Pancreas (tissue), 10 donors: ENCODE results near the gene SLC7A8. TPM values are rescaled to one million over a fixed set of nuclear protein-coding genes. Genes with fewer than 3 reads are reported as not detected.

Experiments
- ATAC-seq, 4 donors: fragments of 200-7000 bp; cut with Tn5 transposase; one replicate each; pipeline versions ENCODE4 v1.8.0 to v1.9.1; 2020; ENCODE audit warnings: mild to moderate bottlenecking in 4 of 4, moderate library complexity in 4 of 4
- DNase-seq, 6 donors: peaks; one replicate each; pipeline ENCODE4 v3.0.0-alpha.2; 2020
- FAIRE-seq: peaks from 2 replicates; lab custom pipeline; 2012; peaks lifted over from hg19 to GRCh38; lab: Jason Lieb, UNC
- H3K27ac ChIP-seq, 4 donors: fragments of 200-600 bp; sonication (generic); 1 replicate in 3 of 4; 2 replicates in 1 of 4; pipeline versions ENCODE4 v1.5.0 to v1.8.0; 2020
- H3K27me3 ChIP-seq, 4 donors: fragments of 200-600 bp; one replicate each; pipeline ENCODE4 v1.8.0; 2021
- H3K36me3 ChIP-seq, 3 donors: fragments of 200-600 bp; sonication (generic) in 1 of 3; one replicate each; pipeline versions ENCODE4 v1.5.0 to v1.8.0; 2020 to 2021
- H3K4me1 ChIP-seq, 3 donors: fragments of 200-600 bp; one replicate each; pipeline ENCODE4 v1.8.0; 2021
- H3K4me3 ChIP-seq, 4 donors: fragments of 200-600 bp; sonication (generic) in 2 of 4; one replicate each; pipeline versions ENCODE4 v1.5.0 to v1.8.0; 2020 to 2021
- H3K9me3 ChIP-seq, 4 donors: fragments of 200-600 bp; one replicate each; pipeline ENCODE4 v1.8.0; 2021
- WGBS, 2 donors: extraction: QIAGEN DNeasy Blood & Tissue Kit; methylation state at CpG; one replicate each; pipeline ENCODE4 v1.1.7; 2013; 5-methylcytosine and 5-hydroxymethylcytosine counted together
- intact Hi-C, 3 donors: fragments of 100-400 bp; cut with DNase I; formaldehyde crosslinking; loops; one replicate each; pipeline versions ENCODE4 v1.11.1 to v1.14.2; 2022
- polyA plus RNA-seq, 2 donors: library from polyadenylated mRNA; stranded (reverse); fragments of 200-250 nt; gene quantifications; one replicate each; pipeline ENCODE4 v1.2.3, GENCODE V29; 2013
- total RNA-seq, 6 donors: library from RNA; stranded (reverse); fragmentation: NEBNext Ultra II Directional in 4 of 6; extraction: Animal tissue kit (Norgen Biotek cat#: 25700) in 4 of 6; gene quantifications; one replicate each; pipeline versions ENCODE4 v1.2.1 to v1.2.4, GENCODE V29; 2021 to 2023
- TF ChIP-seq, protein P1 (sequence below), 4 donors: fragments of 200-600 bp; sonication (generic) in 3 of 4; IDR thresholded peaks; one replicate each; pipeline versions ENCODE4 v1.5.0 to v1.8.0; 2021; ENCODE audit warnings: antibody characterized with exemption in 4 of 4
- donor health status: healthy with polysubstance abuse.
- donor health status: DM: no; HTN: no; CAD: no; lungs with moderate emphysema.
- donor health status: DM: no; HTN: no; CAD: no.
- donor health status: control.
- donor health status: control.
- donor health status: Bipolar disorder and iron deficiency.
- donor health status: DM: yes; HTN: yes; CAD: no.
- donor health status: DM: no; HTN: no; CAD: no.
- donor health status: DM: no; HTN: no; CAD: no.
- donor health status: DM: yes; HTN: yes; CAD: no.

Gene SLC7A8
- total and polyA plus RNA-seq, 8 donors = 11.5 to 70.8 (median 30.5) TPM

DNA sequence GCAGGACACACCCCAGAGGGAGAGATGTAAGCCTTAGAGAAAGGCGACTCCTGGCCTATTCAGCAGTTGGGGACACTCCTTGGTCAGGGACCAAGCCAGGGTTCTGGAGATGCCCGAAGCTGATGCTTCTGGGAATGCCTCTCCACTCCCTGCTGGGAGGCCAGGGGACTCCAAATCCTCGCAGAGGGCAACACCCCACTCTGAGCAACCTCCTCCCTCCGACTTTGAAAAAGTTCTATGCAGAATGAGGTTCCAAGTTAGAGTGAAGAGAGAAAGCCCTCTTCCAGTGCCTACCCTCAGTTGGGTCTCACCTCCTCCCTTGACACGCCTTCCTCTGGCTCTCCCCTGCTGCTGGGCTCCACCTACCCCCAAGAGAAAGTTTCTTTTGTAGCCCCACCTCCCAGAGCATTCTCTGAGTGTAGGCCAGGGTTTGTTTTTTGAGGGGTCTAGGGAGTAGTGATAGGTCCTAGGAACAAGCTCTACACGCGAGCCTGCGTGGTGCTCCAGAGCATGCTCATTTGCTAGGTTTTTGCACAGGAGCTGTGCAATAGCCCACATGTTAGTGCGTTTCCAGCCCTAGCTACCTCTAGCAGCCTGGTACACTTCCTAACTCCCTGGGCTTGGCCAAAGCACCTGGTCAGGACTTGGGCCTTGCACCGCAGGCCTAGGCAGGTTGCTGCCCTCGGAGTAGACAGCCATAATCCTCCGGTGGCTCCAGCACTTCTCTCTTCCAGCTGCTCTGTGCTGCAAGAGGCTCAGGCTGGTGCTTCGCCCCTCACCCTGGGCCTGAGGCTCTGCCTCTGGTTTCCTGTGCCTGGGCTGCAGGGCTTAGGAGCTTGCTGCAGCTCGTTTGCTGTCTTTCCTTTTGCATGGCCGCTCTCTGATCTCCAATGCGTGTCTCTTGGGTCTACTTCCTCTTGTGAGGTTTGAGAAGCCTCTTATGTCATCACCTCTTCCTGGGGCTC, 63.8 kb downstream of the SLC7A8 start:
- FAIRE-seq (no peak), DNase-seq (no peak), ATAC-seq (no peak)
- Histone ChIP-seq H3K27ac (no peak overlapping the region), H3K9me3 (no peaks in the 10 kb centered on the region), H3K36me3 (no peaks in the 10 kb centered on the region), H3K27me3 (no peaks in the 10 kb centered on the region), H3K4me1 (peaks cover 0 to 12% (median 4%) of the 10 kb centered on the region in 3 donors), H3K4me3 (no peak overlapping the region)
- TF ChIP-seq, protein P1, sequence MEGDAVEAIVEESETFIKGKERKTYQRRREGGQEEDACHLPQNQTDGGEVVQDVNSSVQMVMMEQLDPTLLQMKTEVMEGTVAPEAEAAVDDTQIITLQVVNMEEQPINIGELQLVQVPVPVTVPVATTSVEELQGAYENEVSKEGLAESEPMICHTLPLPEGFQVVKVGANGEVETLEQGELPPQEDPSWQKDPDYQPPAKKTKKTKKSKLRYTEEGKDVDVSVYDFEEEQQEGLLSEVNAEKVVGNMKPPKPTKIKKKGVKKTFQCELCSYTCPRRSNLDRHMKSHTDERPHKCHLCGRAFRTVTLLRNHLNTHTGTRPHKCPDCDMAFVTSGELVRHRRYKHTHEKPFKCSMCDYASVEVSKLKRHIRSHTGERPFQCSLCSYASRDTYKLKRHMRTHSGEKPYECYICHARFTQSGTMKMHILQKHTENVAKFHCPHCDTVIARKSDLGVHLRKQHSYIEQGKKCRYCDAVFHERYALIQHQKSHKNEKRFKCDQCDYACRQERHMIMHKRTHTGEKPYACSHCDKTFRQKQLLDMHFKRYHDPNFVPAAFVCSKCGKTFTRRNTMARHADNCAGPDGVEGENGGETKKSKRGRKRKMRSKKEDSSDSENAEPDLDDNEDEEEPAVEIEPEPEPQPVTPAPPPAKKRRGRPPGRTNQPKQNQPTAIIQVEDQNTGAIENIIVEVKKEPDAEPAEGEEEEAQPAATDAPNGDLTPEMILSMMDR (IDR thresholded peaks at IDR 0.05) = no peak
- intact Hi-C loops = loop anchor here (2.0 to 10.0 kb wide), 3 partner anchors 65 to 69 kb away; partner anchors contain the start of gene SLC7A8 (in 1 of the 3)
- WGBS, 2 donors = 70 to 72% methylated on average over 16 of the region's 16 CpGs

DNA sequence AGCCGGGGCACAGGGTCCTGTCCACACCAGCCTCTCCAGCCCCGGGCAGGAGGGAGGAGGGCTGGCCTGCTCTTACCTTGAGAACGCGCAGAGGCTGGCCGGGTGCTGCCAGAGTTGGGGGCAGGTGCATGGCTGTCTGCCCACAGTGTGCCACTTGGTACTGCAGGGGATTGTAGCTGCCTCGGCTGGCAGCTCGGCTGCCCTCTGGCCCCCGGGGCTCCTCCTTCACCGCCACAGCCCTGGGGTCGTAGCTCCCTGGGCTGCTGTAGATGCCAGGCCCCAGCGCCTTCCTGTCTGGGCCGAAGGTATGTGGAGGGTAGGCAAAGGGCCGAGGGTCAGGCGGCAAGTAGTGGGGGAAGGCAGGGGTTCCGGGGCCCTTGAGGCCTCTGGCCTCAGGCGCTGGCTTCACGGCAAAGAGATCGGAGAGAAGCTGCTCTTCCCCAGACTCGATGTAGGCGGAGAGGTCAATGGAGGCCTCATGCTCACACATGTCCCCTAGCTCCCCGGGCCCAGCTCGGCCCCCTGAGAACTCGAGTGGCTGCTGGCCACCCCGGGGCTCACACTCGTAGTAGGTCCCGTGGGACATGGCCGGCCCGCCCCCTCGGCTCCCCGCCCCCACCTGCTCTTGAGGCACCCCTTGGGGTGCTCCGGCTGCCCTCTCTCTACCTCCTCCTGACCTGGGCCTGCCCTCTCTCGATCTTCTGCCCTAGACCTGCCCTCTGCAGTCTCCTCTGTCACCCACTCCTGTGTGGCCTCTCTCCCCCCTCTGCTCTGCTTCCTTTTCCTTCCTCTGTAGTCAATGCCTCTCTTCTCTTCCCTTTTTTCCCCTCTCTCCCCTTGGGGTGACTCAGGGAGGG, 64.7 kb downstream of the SLC7A8 start, which contains the start of gene CEBPE:
Gene CEBPE, minus strand, starts transcription at position 750 of the 857 bp plus-strand sequence. Its CDS starts 164 bp downstream, at position 586.
- intact Hi-C loops = loop anchor here in 1 of 3 donors (5.0 kb wide), 1 partner anchor 69 kb away; no protein-coding TSS in a partner anchor
- no peak within 1 kb of the TSS for H3K27ac ChIP-seq
- 72 to 79% methylated on average over 32 of the region's 32 CpGs for WGBS, 2 donors
- ATAC-seq = no peak
- peaks cover 0 to 12% (median 4%) of the 10 kb centered on the region in 3 donors for H3K4me1 ChIP-seq
- no peak within 1 kb of the TSS for H3K4me3 ChIP-seq
- H3K36me3 ChIP-seq = no peaks in the 10 kb centered on the region
- no peaks in the 10 kb centered on the region for H3K27me3 ChIP-seq
- no peaks in the 10 kb centered on the region for H3K9me3 ChIP-seq
- FAIRE-seq = no peak
- DNase-seq = no peak
- TF ChIP-seq, protein P1 (IDR thresholded peaks at IDR 0.05) = no peak

DNA sequence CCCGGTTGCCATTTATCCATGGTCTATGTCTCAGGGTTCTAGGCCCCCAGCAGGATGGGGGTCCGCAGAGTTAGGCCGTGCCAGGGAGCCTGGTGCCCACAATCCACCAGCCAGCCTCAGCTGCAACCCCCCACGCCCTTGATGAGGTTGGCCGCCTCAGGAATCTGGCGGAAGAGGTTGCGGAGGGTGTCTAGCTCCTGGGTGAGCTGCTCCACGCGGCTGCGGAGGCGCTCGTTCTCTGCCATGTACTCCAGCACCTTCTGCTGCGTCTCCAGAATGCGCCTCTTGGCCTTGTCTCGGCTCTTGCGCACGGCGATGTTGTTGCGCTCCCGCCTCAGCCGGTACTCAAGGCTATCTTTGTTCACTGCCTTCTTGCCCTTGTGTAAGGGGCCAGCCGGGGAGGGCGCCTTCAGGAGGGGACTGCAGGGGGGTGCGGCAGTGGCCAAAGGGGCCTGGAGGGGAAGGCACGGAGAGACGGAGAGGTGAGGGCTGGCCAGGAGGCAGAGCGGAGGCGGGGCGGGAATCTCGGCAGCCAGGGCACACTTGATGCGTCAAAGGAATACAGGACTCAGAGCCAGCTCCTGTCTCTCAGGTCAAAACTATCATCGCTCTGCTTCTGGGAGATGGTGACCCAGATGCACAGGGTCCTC, 66.0 kb downstream of the SLC7A8 start:
- H3K4me1 ChIP-seq = peaks cover 0 to 5% (median 4%) of the 10 kb centered on the region in 3 donors
- H3K9me3 ChIP-seq = no peaks in the 10 kb centered on the region
- ATAC-seq (no peak), FAIRE-seq (no peak), DNase-seq (no peak)
- intact Hi-C loops = loop anchor here in 1 of 3 donors (5.0 kb wide), 1 partner anchor 70 kb away; no protein-coding TSS in a partner anchor
- TF ChIP-seq, protein P1 (IDR thresholded peaks at IDR 0.05) = no peak
- H3K27ac ChIP-seq = no peak overlapping the region
- no peaks in the 10 kb centered on the region for H3K36me3 ChIP-seq
- WGBS, 2 donors = 69 to 79% methylated on average over 32 of the region's 32 CpGs
- no peaks in the 10 kb centered on the region for H3K27me3 ChIP-seq
- no peak overlapping the region for H3K4me3 ChIP-seq

DNA sequence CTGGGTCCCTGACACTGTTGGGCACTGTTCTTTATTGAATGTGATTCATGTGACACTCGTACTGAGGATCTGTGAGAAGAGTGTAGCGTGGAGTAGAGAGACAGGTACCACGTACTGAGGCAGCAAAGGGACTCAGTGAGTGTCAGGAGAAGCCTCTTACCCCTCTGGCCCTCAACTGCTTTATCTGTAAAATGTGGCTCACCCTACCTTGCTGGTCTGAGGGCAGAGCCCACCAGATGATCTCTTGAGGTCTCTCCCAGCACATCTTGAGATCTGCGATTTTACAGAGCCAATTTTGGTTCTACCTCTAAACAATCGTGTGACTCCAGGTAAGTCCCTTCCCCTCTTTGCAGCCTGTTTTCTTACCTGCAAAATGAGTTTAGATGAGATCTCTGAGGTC, 67.5 kb downstream of the SLC7A8 start:
- no peak overlapping the region for H3K4me3 ChIP-seq
- no peaks in the 10 kb centered on the region for H3K9me3 ChIP-seq
- intact Hi-C loops = loop anchor here in 1 of 3 donors (5.0 kb wide), 1 partner anchor 71 kb away; no protein-coding TSS in a partner anchor
- H3K36me3 ChIP-seq = no peaks in the 10 kb centered on the region
- H3K27me3 ChIP-seq = no peaks in the 10 kb centered on the region
- WGBS, 2 donors = 58 to 69% methylated on average over 5 of the region's 5 CpGs
- TF ChIP-seq, protein P1 (IDR thresholded peaks at IDR 0.05) = no peak
- peaks cover 0 to under 1% (median 0%) of the 10 kb centered on the region in 3 donors for H3K4me1 ChIP-seq
- no peak for FAIRE-seq
- ATAC-seq = no peak
- H3K27ac ChIP-seq = no peak overlapping the region
- DNase-seq = no peak
